ENCODE data around the gene PYGM.

Gene PYGM

GRCh38 chr11:64770120-64770519 lies 10.3 kb upstream of the PYGM start:
- no peak for TF ChIP-seq CTCF (IDR thresholded peaks at IDR 0.05)

- no peak for TF ChIP-seq CTCF (IDR thresholded peaks at IDR 0.05)
These were observed 9.5 kb upstream of the PYGM start for GRCh38 chr11:64769283-64769682.

- no peak for TF ChIP-seq CTCF (IDR thresholded peaks at IDR 0.05)
These were observed 8.5 kb upstream of the PYGM start for GRCh38 chr11:64768300-64768694.

GRCh38 chr11:64767344-64768299 lies 7.8 kb upstream of the PYGM start:
- TF ChIP-seq CTCF (IDR thresholded peaks at IDR 0.05): peak; percentile 92

GRCh38 chr11:64766881-64767280 lies 7.1 kb upstream of the PYGM start:
- TF ChIP-seq CTCF (IDR thresholded peaks at IDR 0.05): no peak

GRCh38 chr11:64765851-64766665 lies 6.3 kb upstream of the PYGM start:
- no peak for TF ChIP-seq CTCF (IDR thresholded peaks at IDR 0.05)

GRCh38 chr11:64765291-64765850 lies 5.6 kb upstream of the PYGM start:
- peak; percentile 30 for TF ChIP-seq CTCF (IDR thresholded peaks at IDR 0.05)

Data from LNCAP (cell line).